Suprapubic skin (tissue), 3 donors: ENCODE results near the gene PXMP2.

Experiments used
- CTCF ChIP-seq, 2 donors: fragments of 200-600 bp in 1 of 2; fragments of 450-650 bp in 1 of 2; sonication (generic) in 1 of 2; IDR thresholded peaks; one replicate each; pipeline ENCODE4 v1.5.1; 2016 to 2019; ENCODE audit warnings: antibody characterized with exemption in 2 of 2, mild to moderate bottlenecking in 1 of 2, moderate library complexity in 1 of 2
- POLR2AphosphoS5 ChIP-seq, 3 donors: sonication (generic); formaldehyde crosslinking; IDR thresholded peaks; one replicate each; pipeline ENCODE4 v1.6.1; 2017; ENCODE audit warnings: antibody characterized with exemption in 3 of 3

DNA sequence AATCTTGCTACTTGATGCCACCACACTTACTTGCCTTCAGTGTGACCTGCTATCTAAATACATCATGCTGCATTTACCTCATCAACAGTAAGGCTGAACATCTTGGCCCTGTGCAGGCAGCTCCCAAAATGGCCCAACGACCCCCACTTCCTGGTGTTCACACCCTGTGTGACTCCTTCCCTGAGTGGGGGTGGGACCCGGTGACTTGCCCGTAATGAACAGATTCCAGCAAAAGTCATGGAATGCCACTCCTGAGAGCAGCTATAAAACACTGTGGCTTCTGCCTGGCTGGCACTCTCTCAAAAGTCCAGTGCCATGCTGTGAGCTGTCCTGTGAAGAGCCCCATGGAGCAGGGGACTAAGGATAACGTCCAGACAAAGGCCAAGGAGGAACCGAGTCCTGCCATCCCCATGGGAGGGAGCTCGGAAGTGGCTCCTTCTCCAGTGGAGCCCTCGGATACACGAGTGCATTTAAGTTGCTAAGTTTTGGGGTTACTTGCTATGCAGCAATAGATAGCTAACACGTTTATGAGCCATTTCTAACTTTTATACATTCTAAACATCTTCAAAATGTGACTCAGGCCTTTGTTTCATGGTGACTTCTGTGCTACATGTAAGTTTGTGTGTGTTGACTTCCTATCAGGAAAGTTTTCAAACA, 35.8 kb upstream of the PXMP2 start:
- TF ChIP-seq POLR2AphosphoS5 (IDR thresholded peaks at IDR 0.05) (no peak), CTCF (IDR thresholded peaks at IDR 0.05) (no peak)
